Left cardiac atrium (tissue), 4 donors: Measurements from ENCODE around the gene DPEP2. TPM values are rescaled to one million over a fixed set of nuclear protein-coding genes. Genes with fewer than 3 reads are reported as not detected.
A peak's percentile ranks its signal among the peaks of the same experiment; 100 is the strongest.
"Not testable (repeated sequence)": the region's sequence is repeated elsewhere in the genome, so short reads cannot be mapped to it uniquely, and the experiment has no call there.

Experiments used
- ATAC-seq, 2 donors: fragments of 200-7000 bp; cut with Tn5 transposase; one replicate each; pipeline ENCODE4 v1.9.1; 2020; ENCODE audit warnings: mild to moderate bottlenecking in 2 of 2, moderate library complexity in 2 of 2
- DNase-seq: peaks from one replicate; pipeline ENCODE4 v3.0.0-alpha.2; 2020
- intact Hi-C, 2 donors: fragments of 100-400 bp; cut with DNase I; formaldehyde crosslinking; loops; one replicate each; pipeline versions ENCODE4 v1.14.1 to v1.15.1; 2022 to 2023
- total RNA-seq, 2 donors: library from RNA; stranded (reverse); fragmentation: NEBNext Ultra II Directional; extraction: Animal tissue kit (Norgen Biotek cat#: 25700); gene quantifications; one replicate each; pipeline ENCODE4 v1.2.1, GENCODE V29; 2021
- donor health status: DM: no; HTN: yes; CAD: no.
- donor health status: DM: no; HTN: yes; CAD: no; lungs with severe emphysema.
- donor health status: DM: yes; HTN: yes; CAD: no.
- donor health status: Dilated cardiomyopathy.

DPEP2 gene
- total RNA-seq, 2 donors from 2014 or later: 1.1 to 2.7 TPM

- intact Hi-C loops: no loop called here
- no peak for ATAC-seq
- no peak for DNase-seq
Observed at GRCh38 chr16:67982011-67982696, 17.1 kb downstream of the DPEP2 start.

DNA sequence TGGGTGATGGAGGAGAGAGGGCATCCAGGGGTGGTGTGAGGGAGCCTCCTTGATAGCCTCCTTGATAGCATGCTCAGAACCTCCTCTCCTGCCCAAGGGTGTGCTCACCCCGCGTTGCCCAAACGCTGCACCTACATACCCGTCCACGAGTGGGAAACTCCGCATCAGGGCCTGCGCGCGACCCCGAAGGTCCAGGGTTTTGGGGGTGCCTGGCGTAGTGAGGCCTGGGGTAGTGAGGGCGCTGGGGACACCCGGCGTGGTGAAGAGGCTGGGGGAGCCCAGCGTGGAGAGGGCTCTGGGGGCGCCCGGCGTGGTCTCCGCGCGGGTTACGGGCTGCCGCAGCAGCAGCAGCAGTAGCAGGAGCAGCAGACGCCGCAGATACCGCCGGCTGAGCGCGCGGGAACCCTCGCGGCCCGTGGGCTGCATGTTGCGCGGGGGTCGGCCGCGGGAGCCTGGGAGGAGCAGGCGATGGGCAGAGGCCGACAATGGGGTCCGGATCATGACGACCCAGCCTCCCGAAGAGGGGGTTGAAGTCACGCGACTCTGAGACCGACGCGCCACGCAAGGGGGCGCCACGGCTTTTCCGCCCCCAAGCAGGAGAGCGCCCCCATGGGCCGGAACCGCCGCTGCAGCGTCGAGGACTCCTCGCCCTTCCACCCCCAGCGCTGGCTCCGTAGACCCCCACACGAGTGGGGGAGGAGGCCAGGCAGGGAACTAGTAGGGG is 19.2 kb downstream of the DPEP2 start, which contains the start of gene DPEP3:
Gene DPEP3 (minus strand): TSS at position 545 of the 724 bp plus-strand sequence. CDS start 119 bp downstream, at position 426.
- intact Hi-C loops: no loop called here
- DNase-seq (no peak), ATAC-seq (no peak)

GRCh38 chr16:67977469-67978227 is 21.6 kb downstream of the DPEP2 start:
- ATAC-seq (peak in 1 of 2 donors; percentile 67), DNase-seq (no peak)
- intact Hi-C loops: no loop called here

DNA sequence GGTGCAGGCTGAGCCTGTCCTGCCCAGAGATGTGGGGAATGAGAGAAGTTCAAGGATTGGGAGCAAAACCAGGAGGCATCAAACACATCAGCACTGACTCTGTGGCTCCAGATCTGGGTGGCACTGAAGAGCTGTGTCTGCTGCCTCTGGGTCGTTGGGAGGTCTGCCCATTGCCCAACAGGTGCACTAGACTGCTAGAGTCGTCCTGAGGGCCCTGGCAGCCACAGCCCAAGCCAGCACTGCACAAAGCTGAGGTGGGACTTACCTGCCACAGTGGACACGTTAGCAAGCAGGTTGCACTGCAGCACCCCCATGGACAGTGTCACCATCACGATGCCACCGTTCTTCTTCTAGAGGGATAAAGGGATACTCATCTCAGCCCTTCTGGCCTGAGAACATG is 22.3 kb downstream of the DPEP2 start:
- intact Hi-C loops: no loop called here
- DNase-seq (no peak), ATAC-seq (no peak)

GRCh38 chr16:67976205-67976604 is 23.1 kb downstream of the DPEP2 start:
- intact Hi-C loops: no loop called here
- DNase-seq (no peak), ATAC-seq (no peak)

GRCh38 chr16:67975321-67976105 is 23.8 kb downstream of the DPEP2 start:
- intact Hi-C loops: no loop called here
- DNase-seq: no peak

GRCh38 chr16:67972285-67972684 is 27.0 kb downstream of the DPEP2 start:
- intact Hi-C loops, DNase-seq, ATAC-seq: not testable (repeated sequence)

More at GRCh38 chr16:67975321-67976105, 23.8 kb downstream of the DPEP2 start:
- ATAC-seq: no peak

- DNase-seq: no peak
- ATAC-seq: no peak
- intact Hi-C loops: no loop called here
Observed at GRCh38 chr16:67971111-67971510, 28.2 kb downstream of the DPEP2 start.

GRCh38 chr16:67969254-67970039 is 29.8 kb downstream of the DPEP2 start:
- DNase-seq (no peak), ATAC-seq (peak in 1 of 2 donors; percentile 0)
- intact Hi-C loops: no loop called here

DNA sequence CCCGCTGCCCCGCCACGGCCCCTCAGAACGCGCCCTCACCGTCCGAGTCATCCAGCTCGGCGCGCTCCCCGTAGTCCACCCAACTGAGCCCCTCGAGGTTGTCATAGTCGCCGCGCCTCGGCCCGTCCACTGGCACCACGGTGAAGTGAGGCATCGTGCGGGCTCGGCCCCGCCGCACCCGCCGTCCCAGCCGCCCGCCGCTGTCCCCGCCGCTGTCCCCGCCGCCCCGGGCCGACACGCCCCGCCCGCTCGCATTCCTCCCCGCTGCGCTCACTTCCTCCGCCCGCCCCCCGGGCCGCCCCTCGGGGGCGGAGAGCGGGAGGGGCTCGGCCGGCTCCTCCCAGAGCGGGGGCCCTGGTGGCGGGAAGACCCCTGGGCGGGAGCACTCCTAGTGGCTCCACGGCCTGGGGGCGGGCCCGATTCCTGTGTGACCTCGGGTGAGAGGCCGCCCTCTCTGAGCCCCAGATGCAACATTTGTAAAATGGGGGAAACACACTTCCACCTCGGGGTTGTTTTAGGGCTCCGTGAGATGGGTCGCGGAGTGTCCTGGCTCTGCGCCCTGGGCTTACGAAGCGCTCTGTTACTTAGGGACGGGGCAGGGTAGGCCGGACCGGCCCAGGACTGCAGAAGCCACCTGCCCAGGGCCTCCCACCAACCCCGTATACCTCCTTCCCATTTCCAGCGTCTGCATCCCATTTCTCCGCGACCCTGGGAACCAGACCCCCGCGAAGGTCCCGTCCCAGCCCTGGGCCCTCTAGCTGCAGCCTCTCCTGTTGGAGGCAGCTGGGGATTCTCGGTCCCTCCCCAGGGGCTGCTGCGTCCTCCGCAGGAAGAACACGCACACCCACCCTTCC is 30.7 kb downstream of the DPEP2 start, which contains the start of gene SLC12A4:
Gene SLC12A4 (minus strand): TSS at position 238 of the 854 bp plus-strand sequence. CDS start 84 bp downstream, at position 154.
- intact Hi-C loops: no loop called here
- DNase-seq: peak; percentile 91
- ATAC-seq: peak; percentile 91 to 93

GRCh38 chr16:67967958-67968399 is 31.3 kb downstream of the DPEP2 start:
- intact Hi-C loops: no loop called here
- ATAC-seq: peak; percentile 54

GRCh38 chr16:67967183-67967957 is 31.9 kb downstream of the DPEP2 start:
- intact Hi-C loops: no loop called here
- DNase-seq (no peak), ATAC-seq (peak in 1 of 2 donors; percentile 0)

More at GRCh38 chr16:67967958-67968399, 31.3 kb downstream of the DPEP2 start:
- DNase-seq: peak; percentile 72

GRCh38 chr16:67966549-67967182 is 32.6 kb downstream of the DPEP2 start:
- ATAC-seq (peak in 1 of 2 donors; percentile 9), DNase-seq (peak; percentile 50)
- intact Hi-C loops: no loop called here

- no peak for DNase-seq
- intact Hi-C loops: no loop called here
Observed at GRCh38 chr16:67965668-67966548, 33.4 kb downstream of the DPEP2 start.

More at GRCh38 chr16:67965668-67966548, 33.4 kb downstream of the DPEP2 start:
- no peak for ATAC-seq
